ENCODE results near the gene SEMA6A. TPM values are rescaled to one million over a fixed set of nuclear protein-coding genes. Genes with fewer than 3 reads are reported as not detected.

SEMA6A gene
- polyA plus RNA-seq, 2 of the 4 experiments (the other 2 are of a cell fraction) = 0.01 TPM; not detected in 1

DNA sequence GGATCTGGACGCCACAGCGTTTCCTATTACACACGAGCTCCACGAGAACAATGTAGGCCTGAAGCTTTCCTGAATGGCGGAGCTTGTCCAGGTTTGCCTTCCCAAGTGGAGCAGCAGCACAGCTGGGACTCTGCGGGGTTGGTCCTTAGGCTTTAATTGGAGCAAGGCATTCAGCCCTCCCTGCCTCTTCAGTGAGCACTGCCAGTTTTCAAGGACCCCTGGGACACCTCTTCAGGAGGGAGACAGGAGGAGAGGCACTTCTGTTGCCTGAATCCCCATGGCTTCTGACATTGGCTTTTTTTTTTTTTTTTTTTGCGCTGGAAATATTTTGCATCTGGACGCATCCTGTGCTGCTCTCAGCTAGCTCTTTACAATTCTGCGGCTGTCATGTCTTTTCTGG, 179.4 kb downstream of the SEMA6A start:
- POLR2A ChIA-PET = no interaction called here
- FAIRE-seq = no peak

DNA sequence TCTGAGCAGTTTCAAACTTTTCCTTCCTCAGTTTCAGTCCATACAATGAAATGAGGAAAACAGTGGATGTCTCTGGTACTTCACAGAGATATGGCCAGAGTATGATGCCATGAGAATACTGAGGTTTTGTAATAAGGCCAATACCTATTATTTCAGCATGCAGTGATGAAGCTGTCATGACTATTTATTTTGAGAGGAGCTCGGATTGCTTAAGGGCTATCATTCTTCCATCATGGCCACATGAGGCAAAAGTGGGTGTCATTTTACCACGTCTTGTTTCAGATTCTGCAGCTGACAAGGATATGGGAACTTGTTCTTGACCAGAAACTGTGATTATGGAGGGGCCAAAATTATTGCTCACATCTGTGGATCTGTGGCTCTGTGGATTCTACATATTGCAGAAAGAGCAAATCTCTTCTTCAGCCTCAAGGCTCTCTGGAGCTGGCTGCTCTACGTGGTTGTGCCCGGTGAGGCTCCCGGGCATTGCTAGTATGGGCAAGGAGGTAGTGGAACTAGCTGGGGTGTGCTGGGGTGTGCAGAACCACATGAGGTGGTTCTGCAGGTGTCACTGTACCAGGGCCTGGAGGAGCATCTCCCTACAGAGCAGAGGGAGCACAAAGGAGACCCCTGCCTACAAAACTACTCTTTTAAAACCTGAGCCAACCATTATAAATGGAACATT, 180.3 kb downstream of the SEMA6A start:
- CTCF ChIA-PET = interaction anchor here (1.6 kb wide), 1 partner anchor 12 kb away, joined by 4 read pairs; no protein-coding TSS in a partner anchor
- no peak for ATAC-seq
- DNase-seq (ENCODE audit: low read depth in 1 of 2, low spot score in 1 of 2) = no peak
- Histone ChIP-seq H3K27ac (no peak overlapping the region), H3K9me3 (no peaks in the 10 kb centered on the region), H3K4me1 (no peaks in the 10 kb centered on the region), H3K4me2 (no peak overlapping the region), H3K4me3 (no peak overlapping the region)
- POLR2A ChIA-PET = no interaction called here
- WGBS (ENCODE audit: missing lambda C conversion rate) = 52% methylated on average over 5 of the region's 5 CpGs
- FAIRE-seq = no peak
- no peak for TF ChIP-seq MYC (IDR thresholded peaks at IDR 0.05; ENCODE audit: borderline replicate concordance, low read length)
- TF ChIP-seq ZC3H11A (IDR thresholded peaks at IDR 0.05) = no peak
- no peak for TF ChIP-seq CBX2 (IDR thresholded peaks at IDR 0.05; ENCODE audit: borderline replicate concordance, low read depth)
- TF ChIP-seq FOSL2 (IDR thresholded peaks at IDR 0.05) = no peak
- no peak for TF ChIP-seq FOSL2 (CRISPR knock-in tag; IDR thresholded peaks at IDR 0.05)
- TF ChIP-seq SMC3 (IDR thresholded peaks at IDR 0.05) = no peak
- no peak for TF ChIP-seq FOXS1 (CRISPR knock-in tag; IDR thresholded peaks at IDR 0.05)
- TF ChIP-seq POLR2AphosphoS2 (conservative IDR thresholded peaks at IDR 0.05; ENCODE audit: low read length) = no peak
- no peak for TF ChIP-seq GATA3 (IDR thresholded peaks at IDR 0.05; ENCODE audit: borderline replicate concordance)
- TF ChIP-seq FOSB (CRISPR knock-in tag; IDR thresholded peaks at IDR 0.05) = no peak
- no peak for TF ChIP-seq HOXB13 (CRISPR knock-in tag; IDR thresholded peaks at IDR 0.05; ENCODE audit: low read depth)
- TF ChIP-seq BHLHE40 (IDR thresholded peaks at IDR 0.05; ENCODE audit: low read depth, low read length) = no peak
- TF ChIP-seq SREBF2 (IDR thresholded peaks at IDR 0.05) = no peak
- TF ChIP-seq, protein P1, sequence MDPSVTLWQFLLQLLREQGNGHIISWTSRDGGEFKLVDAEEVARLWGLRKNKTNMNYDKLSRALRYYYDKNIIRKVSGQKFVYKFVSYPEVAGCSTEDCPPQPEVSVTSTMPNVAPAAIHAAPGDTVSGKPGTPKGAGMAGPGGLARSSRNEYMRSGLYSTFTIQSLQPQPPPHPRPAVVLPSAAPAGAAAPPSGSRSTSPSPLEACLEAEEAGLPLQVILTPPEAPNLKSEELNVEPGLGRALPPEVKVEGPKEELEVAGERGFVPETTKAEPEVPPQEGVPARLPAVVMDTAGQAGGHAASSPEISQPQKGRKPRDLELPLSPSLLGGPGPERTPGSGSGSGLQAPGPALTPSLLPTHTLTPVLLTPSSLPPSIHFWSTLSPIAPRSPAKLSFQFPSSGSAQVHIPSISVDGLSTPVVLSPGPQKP (IDR thresholded peaks at IDR 0.05; ENCODE audit: low read depth, low read length) = no peak
- TF ChIP-seq CHD4 (IDR thresholded peaks at IDR 0.05; ENCODE audit: borderline replicate concordance) = no peak
- TF ChIP-seq CEBPB (IDR thresholded peaks at IDR 0.05) = no peak
- no peak for TF ChIP-seq ZFP36 (IDR thresholded peaks at IDR 0.05; ENCODE audit: borderline replicate concordance, partially characterized antibody)
- TF ChIP-seq CBX8 (IDR thresholded peaks at IDR 0.05) = no peak
- no peak for TF ChIP-seq RARB (CRISPR knock-in tag; IDR thresholded peaks at IDR 0.05)

More for the DNA sequence above, 179.4 kb downstream of the SEMA6A start:
- no peak for TF ChIP-seq HDAC2 (IDR thresholded peaks at IDR 0.05)
- no peak for TF ChIP-seq FOSL2 (IDR thresholded peaks at IDR 0.05)
- no peak for TF ChIP-seq FOSL2 (CRISPR knock-in tag; IDR thresholded peaks at IDR 0.05)
- TF ChIP-seq POLR2AphosphoS2 (conservative IDR thresholded peaks at IDR 0.05; ENCODE audit: low read length) = no peak
- TF ChIP-seq, protein P1 (IDR thresholded peaks at IDR 0.05; ENCODE audit: low read depth, low read length) = no peak
- TF ChIP-seq TFCP2L1 (CRISPR knock-in tag; IDR thresholded peaks at IDR 0.05) = no peak
- no peak for TF ChIP-seq NFE2L2 (conservative IDR thresholded peaks at IDR 0.05; ENCODE audit: low read length)
- TF ChIP-seq SREBF2 (IDR thresholded peaks at IDR 0.05) = no peak
- TF ChIP-seq, protein P2, sequence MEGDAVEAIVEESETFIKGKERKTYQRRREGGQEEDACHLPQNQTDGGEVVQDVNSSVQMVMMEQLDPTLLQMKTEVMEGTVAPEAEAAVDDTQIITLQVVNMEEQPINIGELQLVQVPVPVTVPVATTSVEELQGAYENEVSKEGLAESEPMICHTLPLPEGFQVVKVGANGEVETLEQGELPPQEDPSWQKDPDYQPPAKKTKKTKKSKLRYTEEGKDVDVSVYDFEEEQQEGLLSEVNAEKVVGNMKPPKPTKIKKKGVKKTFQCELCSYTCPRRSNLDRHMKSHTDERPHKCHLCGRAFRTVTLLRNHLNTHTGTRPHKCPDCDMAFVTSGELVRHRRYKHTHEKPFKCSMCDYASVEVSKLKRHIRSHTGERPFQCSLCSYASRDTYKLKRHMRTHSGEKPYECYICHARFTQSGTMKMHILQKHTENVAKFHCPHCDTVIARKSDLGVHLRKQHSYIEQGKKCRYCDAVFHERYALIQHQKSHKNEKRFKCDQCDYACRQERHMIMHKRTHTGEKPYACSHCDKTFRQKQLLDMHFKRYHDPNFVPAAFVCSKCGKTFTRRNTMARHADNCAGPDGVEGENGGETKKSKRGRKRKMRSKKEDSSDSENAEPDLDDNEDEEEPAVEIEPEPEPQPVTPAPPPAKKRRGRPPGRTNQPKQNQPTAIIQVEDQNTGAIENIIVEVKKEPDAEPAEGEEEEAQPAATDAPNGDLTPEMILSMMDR (IDR thresholded peaks at IDR 0.05) = no peak
- no peak for TF ChIP-seq EHF (CRISPR knock-in tag; IDR thresholded peaks at IDR 0.05)
- H3K4me1 ChIP-seq = no peaks in the 10 kb centered on the region
- 59% methylated on average over 9 of the region's 9 CpGs for WGBS (ENCODE audit: missing lambda C conversion rate)
- no peaks in the 10 kb centered on the region for H3K9me3 ChIP-seq
- no peak overlapping the region for H3K4me2 ChIP-seq
- no peak overlapping the region for H3K27ac ChIP-seq
- CTCF ChIA-PET = interaction anchor here (1.6 kb wide), 1 partner anchor 12 kb away, joined by 4 read pairs; no protein-coding TSS in a partner anchor
- ATAC-seq (no peak), DNase-seq (ENCODE audit: low read depth in 1 of 2, low spot score in 1 of 2) (no peak)
- H3K4me3 ChIP-seq = no peak overlapping the region

All from A549 (cell line).